K562 (cell line): ENCODE data around the gene CXCL1. TPM values are rescaled to one million over a fixed set of nuclear protein-coding genes. Genes with fewer than 3 reads are reported as not detected.

Experiments
- ARID2 ChIP-seq: fragments of 450-650 bp; IDR thresholded peaks from 2 replicates; pipeline ENCODE4 v1.6.1; 2017; ENCODE audit warnings: antibody characterized with exemption, mild to moderate bottlenecking
- CBX3 ChIP-seq, 2 experiments: IDR thresholded peaks; 1 replicate in 1 of 2; 2 replicates in 1 of 2; pipeline ENCODE4 v1.6.1; 2012; ENCODE audit warnings: inconsistent platforms in 2 of 2, low read length in 2 of 2, borderline replicate concordance in 1 of 2, control low read depth in 1 of 2
- EZH2 ChIP-seq: IDR thresholded peaks from 2 replicates; pipeline ENCODE4 v1.6.1; 2012; ENCODE audit warnings: low read depth, mild to moderate bottlenecking, inconsistent platforms, low read length, borderline replicate concordance
- FUS ChIP-seq: fragments of 200-400 bp; formaldehyde crosslinking; optimal IDR thresholded peaks from 2 replicates; pipeline ENCODE3; 2017; ENCODE audit warnings: low read depth, low read length
- GABPA ChIP-seq: fragments of 200-800 bp; sonication (Bioruptor generic); conservative IDR thresholded peaks from 2 replicates; pipeline ENCODE4 v1.6.1; 2016; ENCODE audit warnings: low read depth, missing genetic modification characterization, missing compliant biosample characterization
- GATAD2A ChIP-seq: fragments of 450-650 bp; IDR thresholded peaks from 2 replicates; pipeline ENCODE4 v1.6.1; 2017
- HBP1 ChIP-seq: fragments of 450-650 bp; formaldehyde crosslinking; IDR thresholded peaks from 2 replicates; pipeline ENCODE4 v1.4.0; 2022; ENCODE audit warnings: missing genetic modification characterization
- HIVEP1 ChIP-seq: fragments of 250-450 bp; sonication (Bioruptor Pico); IDR thresholded peaks from 2 replicates; pipeline ENCODE4 v1.4.0; 2020; ENCODE audit warnings: mild to moderate bottlenecking
- KLF10 ChIP-seq: fragments of 250-450 bp; sonication (Bioruptor Pico); IDR thresholded peaks from 2 replicates; pipeline ENCODE4 v1.6.1; 2021; ENCODE audit warnings: matching md5 sums
- MCM3 ChIP-seq: fragments of 450-650 bp; IDR thresholded peaks from 2 replicates; pipeline ENCODE4 v1.6.1; 2016
- MED1 ChIP-seq: sonication (generic); formaldehyde crosslinking; IDR thresholded peaks from 2 replicates; pipeline ENCODE4 v1.8.1; 2023; ENCODE audit warnings: missing genetic modification reagents, borderline replicate concordance
- RB1 ChIP-seq: fragments of 450-650 bp; IDR thresholded peaks from 2 replicates; pipeline ENCODE4 v1.6.1; 2017; ENCODE audit warnings: low read depth, mild to moderate bottlenecking
- SMARCB1 ChIP-seq: IDR thresholded peaks from 2 replicates; pipeline ENCODE4 v1.6.1; 2011; ENCODE audit warnings: improper control_type of control experiment, low read depth; ENCODE audit not compliant: insufficient read length
- THAP12 ChIP-seq: fragments of 250-450 bp; sonication (Bioruptor Pico); IDR thresholded peaks from 2 replicates; pipeline ENCODE4 v1.9.0; 2021; ENCODE audit warnings: mild to moderate bottlenecking, inconsistent platforms
- ZFP1 ChIP-seq: fragments of 450-650 bp; formaldehyde crosslinking; IDR thresholded peaks from 2 replicates; pipeline ENCODE4 v1.4.0; 2020; ENCODE audit warnings: mild to moderate bottlenecking, mixed read lengths
- ZNF12 ChIP-seq: sonication (generic); formaldehyde crosslinking; IDR thresholded peaks from 2 replicates; pipeline ENCODE4 v1.4.0; 2020; ENCODE audit warnings: mild to moderate bottlenecking, missing genetic modification reagents
- ZNF165 ChIP-seq: fragments of 250-450 bp; sonication (Bioruptor Pico); IDR thresholded peaks from 2 replicates; pipeline ENCODE4 v1.4.0; 2020; ENCODE audit warnings: borderline replicate concordance
- ZNF316 ChIP-seq: fragments of 450-650 bp; IDR thresholded peaks from 2 replicates; pipeline ENCODE4 v1.6.1; 2016
- ZNF668 ChIP-seq: fragments of 250-450 bp; sonication (Bioruptor Pico); IDR thresholded peaks from 2 replicates; pipeline ENCODE4 v1.8.0; 2022; ENCODE audit warnings: mild to moderate bottlenecking, inconsistent platforms
- ZNF785 ChIP-seq: fragments of 250-450 bp; sonication (Bioruptor Pico); IDR thresholded peaks from 2 replicates; pipeline ENCODE4 v1.4.0; 2020; ENCODE audit warnings: mild to moderate bottlenecking
- ZNF830 ChIP-seq: fragments of 250-450 bp; sonication (Bioruptor Pico); IDR thresholded peaks from 2 replicates; pipeline ENCODE4 v1.5.0; 2021; ENCODE audit warnings: mild to moderate bottlenecking
- polyA plus RNA-seq, 8 experiments: library from polyadenylated mRNA; depleted of rRNA in 4 of 8; stranded (reverse) in 5 of 8; unstranded in 3 of 8; fragments of >200 nt; fragmentation: Nextera tagmentation in 2 of 8; fragmentation: Illumina TruSeq in 1 of 8; extraction: Ambion mirVana in 2 of 8; extraction: Trizol in 1 of 8; gene quantifications; 2 replicates each; pipeline versions ENCODE4 v1.2.1 to v1.2.3, GENCODE V29; 2011 to 2014; ENCODE audit warnings: inconsistent platforms in 1 of 8, missing spikeins in 1 of 8
- total RNA-seq, 7 experiments: library from RNA; depleted of rRNA in 6 of 7; stranded (reverse); fragments of >200 nt in 6 of 7; fragmentation: Illumina TruSeq in 2 of 7; extraction: Trizol in 2 of 7; gene quantifications; 2 replicates each; pipeline versions ENCODE4 v1.2.1 to v1.2.3, GENCODE V29; 2011 to 2021; ENCODE audit warnings: low replicate concordance in 1 of 7
- TF ChIP-seq, protein P1 (sequence below): fragments of 450-650 bp; formaldehyde crosslinking; IDR thresholded peaks from 2 replicates; pipeline ENCODE4 v1.4.0; 2022; ENCODE audit warnings: mild to moderate bottlenecking, moderate library complexity
- TF ChIP-seq, protein P2 (sequence below): fragments of 450-650 bp; IDR thresholded peaks from 2 replicates; pipeline ENCODE4 v1.7.0; 2016; ENCODE audit warnings: borderline replicate concordance
- TF ChIP-seq, protein P3 (sequence below): sonication (generic); formaldehyde crosslinking; IDR thresholded peaks from 2 replicates; pipeline ENCODE4 v1.8.1; 2022; ENCODE audit warnings: missing genetic modification reagents

The CXCL1 gene
- total and polyA plus RNA-seq, 9 of the 15 experiments (the other 6 are each of a cell fraction or from before 2014, with no cell fraction given) = 0.07 to 2.2 (median 0.32) TPM; not detected in 3

DNA sequence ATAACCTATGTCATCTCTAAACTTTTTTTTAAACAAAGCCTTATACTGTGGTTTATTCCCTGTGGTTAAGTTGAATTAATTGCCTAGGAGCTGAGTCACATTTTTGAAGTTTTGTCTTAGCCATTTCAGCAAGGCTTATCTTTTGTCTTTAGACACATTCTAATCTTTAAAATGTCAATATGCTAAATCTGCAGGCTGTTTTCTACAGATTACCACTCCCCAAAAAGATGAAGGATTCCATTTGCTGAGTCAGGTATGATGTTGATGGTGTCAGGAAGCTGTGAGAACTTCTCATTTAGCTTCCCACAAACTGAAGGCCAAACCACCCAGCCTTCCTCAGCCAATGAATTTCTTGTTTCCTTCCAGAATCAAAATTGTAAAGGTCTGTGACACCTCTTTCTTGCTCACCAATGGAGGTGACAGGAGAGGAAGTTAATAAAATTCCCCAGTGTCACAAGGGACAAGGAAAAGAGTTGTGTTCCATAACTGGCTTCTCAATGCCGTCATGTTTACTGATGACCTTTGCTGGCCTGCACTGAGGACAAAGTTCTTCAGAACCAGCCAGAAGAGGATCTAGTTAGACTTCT, 36.4 kb upstream of the CXCL1 start (continued):
- TF ChIP-seq RB1 (no peak), FUS (no peak), EZH2 (no peak), GABPA (tag) (0 out of 2 replicates have a peak, but pooled peaks have one; percentile 21), SMARCB1 (no peak), ZNF165 (CRISPR knock-in tag) (no peak), GATAD2A (no peak), ZNF12 (CRISPR knock-in tag) (no peak), HIVEP1 (CRISPR knock-in tag) (no peak), CBX3 (IDR thresholded peaks at IDR 0.05; ENCODE audit: borderline replicate concordance in 1 of 2, low read length in 2 of 2) (peak in 1 of 2 experiments; percentile 86; a peak in 2 of 3 replicates), ZFP1 (CRISPR knock-in tag) (no peak), KLF10 (CRISPR knock-in tag) (no peak), THAP12 (no peak), HBP1 (CRISPR knock-in tag) (no peak), ZNF830 (CRISPR knock-in tag) (no peak), ZNF785 (no peak), ZNF316 (peak; percentile 99), MED1 (CRISPR knock-in tag) (no peak), ZNF668 (CRISPR knock-in tag) (no peak), ARID2 (no peak), MCM3 (no peak)
- TF ChIP-seq, protein P1, sequence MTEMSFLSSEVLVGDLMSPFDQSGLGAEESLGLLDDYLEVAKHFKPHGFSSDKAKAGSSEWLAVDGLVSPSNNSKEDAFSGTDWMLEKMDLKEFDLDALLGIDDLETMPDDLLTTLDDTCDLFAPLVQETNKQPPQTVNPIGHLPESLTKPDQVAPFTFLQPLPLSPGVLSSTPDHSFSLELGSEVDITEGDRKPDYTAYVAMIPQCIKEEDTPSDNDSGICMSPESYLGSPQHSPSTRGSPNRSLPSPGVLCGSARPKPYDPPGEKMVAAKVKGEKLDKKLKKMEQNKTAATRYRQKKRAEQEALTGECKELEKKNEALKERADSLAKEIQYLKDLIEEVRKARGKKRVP = no peak
- TF ChIP-seq, protein P2, sequence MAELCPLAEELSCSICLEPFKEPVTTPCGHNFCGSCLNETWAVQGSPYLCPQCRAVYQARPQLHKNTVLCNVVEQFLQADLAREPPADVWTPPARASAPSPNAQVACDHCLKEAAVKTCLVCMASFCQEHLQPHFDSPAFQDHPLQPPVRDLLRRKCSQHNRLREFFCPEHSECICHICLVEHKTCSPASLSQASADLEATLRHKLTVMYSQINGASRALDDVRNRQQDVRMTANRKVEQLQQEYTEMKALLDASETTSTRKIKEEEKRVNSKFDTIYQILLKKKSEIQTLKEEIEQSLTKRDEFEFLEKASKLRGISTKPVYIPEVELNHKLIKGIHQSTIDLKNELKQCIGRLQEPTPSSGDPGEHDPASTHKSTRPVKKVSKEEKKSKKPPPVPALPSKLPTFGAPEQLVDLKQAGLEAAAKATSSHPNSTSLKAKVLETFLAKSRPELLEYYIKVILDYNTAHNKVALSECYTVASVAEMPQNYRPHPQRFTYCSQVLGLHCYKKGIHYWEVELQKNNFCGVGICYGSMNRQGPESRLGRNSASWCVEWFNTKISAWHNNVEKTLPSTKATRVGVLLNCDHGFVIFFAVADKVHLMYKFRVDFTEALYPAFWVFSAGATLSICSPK = no peak
- TF ChIP-seq, protein P3, sequence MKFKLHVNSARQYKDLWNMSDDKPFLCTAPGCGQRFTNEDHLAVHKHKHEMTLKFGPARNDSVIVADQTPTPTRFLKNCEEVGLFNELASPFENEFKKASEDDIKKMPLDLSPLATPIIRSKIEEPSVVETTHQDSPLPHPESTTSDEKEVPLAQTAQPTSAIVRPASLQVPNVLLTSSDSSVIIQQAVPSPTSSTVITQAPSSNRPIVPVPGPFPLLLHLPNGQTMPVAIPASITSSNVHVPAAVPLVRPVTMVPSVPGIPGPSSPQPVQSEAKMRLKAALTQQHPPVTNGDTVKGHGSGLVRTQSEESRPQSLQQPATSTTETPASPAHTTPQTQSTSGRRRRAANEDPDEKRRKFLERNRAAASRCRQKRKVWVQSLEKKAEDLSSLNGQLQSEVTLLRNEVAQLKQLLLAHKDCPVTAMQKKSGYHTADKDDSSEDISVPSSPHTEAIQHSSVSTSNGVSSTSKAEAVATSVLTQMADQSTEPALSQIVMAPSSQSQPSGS (CRISPR knock-in tag) = no peak
